Measurements from ENCODE around the gene MKS1.

The MKS1 gene

DNA sequence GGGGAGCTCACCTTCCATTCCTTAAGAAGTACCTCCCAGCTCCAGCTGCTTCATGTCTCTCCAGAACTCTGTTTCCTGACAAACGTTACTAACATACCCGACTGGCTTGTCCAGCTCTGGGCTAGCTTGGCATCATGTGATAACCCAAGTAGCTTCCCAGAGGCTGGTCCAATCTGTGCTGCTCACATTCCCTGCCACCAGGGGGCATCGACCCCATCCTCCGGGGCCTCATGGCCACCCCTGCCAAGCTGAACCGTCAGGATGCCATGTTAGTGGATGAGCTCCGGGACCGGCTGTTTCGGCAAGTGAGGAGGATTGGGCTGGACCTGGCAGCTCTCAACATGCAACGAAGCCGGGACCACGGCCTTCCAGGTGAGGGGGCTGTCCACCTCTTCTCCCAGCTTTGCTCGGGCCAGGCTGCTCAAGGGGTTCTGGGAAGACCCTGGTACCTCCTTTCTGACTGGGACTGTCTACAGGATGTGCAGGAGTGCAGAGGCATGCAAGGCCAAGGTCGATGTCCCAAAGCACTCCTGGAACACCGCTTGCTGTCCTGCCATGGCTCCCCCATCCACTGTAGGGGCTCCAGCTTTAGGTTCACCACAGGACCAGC lies 18.9 kb downstream of the MKS1 start:
- DNase-seq (ENCODE audit: low spot score), result no peak

DNA sequence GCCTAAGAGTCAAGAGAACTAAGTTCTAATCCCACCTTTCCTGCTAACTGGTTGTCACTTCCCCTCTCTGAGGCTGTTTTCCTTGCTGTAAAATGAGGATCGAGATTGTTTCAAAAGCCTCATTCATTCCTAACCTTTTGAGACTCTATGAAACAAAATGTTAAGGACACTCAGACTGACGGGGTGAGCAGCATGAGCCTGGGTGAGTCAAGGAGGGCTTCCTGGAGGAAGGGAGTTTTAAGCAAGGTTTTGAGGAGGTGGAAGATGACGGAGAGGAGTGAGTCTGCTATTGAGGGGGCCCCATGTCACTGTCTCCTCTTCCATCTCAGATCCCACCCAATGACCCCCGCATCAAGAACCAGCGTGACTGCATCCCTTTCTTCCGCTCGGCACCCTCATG lies 22.4 kb downstream of the MKS1 start:
- DNase-seq (ENCODE audit: low spot score), result no peak

DNA sequence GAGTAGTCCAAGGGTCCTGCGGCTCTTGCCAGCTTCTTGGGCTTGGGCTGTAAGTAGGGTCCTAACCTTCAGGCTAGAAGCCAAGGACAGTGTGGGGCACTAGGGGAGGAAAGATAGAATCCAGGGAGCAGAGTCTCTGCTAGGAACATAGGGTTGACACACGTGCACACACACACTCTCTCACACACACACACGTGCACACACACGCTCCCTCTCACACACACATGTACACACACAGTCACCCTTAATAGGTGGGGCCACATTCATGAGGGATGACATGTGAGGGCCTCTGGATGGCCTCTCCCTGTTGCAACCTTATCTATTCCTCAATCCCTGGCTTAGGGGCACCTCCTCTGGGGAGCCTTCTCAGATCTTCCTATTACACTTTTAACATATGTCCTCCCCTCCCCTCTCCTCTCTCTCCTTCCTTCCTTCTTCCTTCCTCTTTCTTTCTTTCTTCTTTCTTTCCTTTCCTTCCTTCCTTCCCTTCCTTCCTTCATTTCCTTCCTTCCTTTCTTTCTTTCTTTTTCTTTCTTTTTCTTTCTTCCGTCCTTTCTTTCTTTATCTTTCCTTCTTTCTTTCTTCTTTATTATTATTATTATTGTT lies 23.4 kb downstream of the MKS1 start:
- DNase-seq (ENCODE audit: low spot score), result no peak

DNA sequence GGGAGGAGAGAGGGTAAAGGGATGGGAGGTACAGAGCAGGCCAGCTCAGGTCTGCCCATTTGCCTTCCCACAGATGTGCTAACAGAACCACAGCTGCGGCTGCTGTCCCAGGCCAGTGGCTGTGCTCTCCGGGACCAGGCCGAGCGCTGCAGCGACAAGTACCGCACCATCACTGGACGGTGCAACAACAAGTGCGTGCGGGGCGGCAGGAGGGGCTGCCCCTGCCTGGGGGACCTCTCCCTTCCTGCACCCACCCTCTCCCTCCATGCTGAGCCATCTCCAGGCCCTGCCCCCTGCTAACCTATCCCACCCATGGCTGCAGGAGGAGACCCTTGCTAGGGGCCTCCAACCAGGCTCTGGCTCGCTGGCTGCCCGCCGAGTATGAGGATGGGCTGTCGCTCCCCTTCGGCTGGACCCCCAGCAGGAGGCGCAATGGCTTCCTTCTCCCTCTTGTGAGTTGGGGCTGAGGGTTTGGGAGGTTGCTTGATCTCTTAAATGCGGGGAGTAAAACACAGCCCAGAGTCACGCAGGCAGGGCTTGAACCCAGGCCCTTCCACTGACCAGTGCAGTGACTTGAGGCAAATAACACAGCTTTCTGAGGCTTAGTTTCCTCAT lies 25.3 kb downstream of the MKS1 start:
- no peak for DNase-seq (ENCODE audit: low spot score)

DNA sequence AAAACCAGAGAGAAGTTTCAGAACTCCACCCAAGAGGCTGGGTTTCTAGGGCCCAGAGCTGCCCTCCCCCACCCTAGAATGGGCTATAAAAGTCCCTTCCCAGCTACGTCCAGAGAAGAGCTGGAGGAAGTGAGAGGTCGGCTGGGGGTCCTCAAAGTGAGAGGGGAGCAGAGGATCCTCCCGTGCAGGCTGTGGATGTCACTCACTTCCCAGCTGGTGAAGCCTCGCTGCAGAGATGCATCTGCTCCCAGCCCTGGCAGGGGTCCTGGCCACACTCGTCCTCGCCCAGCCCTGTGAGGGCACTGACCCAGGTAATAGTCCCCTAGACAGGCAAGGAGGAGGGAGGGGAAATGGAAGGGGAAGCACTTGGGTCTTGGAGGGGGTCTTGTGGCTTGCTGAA lies 26.4 kb downstream of the MKS1 start, which contains the start of gene EPX:
TSS of gene EPX (plus strand) at position 115 of the 400 bp plus-strand sequence. CDS start at position 236, 121 bp downstream.
- DNase-seq (ENCODE audit: low spot score), result no peak

DNA sequence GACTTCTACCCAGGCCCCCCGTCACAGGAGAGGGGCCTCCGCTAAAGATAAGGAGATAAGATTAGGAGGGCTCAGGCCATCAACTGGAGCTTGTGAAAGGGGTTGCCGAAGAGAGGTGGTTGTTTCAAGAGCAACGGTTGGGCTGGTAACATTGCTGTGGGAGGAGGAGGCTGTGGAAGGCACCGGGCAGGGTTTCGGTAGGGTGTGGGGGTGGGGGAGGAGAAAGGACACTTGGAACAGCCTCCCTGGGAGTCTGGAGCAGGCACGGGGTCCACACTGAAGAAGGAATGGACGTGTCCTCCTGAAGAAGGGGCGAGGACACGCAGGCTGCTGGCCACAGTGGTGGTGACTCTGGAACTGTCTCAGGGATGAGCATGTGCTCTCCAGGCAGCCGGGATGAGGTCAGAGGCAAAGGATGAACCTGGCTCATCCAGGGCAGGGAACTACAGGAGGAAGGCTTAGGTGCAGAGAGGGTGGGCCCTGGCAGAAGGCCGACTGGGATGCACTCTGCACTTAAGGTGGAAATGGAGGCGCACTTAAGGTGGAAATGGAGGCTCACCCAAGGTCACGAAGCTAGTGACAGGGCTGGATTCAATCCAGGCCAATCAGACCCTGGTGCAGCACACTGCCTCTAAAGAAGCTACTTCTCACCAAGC lies 27.7 kb downstream of the MKS1 start:
- no peak for DNase-seq (ENCODE audit: low spot score)

DNA sequence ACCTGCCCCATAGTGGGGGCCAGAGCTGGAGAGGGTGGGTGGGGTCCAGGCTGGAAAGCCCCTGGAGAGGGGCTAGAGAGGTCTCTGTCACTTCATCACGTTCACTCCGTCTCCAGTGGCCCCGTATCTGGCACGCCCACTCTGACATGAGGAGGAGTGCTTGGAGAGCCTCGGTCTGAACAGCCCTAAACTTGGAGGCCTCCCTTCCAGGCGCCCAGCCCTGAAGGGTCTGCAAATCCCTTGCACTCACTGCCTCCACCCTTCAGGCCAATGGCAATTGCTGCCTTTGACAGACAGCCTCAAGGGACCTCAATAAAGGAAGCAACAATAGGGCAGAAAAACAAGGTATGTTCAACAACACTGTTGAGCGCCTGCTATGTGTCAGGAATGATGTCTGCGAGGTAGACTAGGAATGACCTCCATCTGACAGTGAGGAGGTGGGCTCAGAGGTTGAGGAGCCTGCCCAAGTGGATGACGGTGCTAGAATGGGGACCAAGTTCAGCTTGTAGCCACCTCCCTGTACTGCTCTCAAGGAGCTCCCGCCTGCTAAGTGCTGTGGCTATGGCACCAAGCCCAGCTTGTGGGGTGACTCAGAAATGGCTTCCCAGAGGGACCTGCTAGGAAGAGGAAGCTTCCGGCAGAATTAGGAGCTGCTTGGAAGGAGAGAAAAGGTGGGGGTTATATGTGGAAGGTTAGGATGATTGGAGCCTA lies 29.5 kb downstream of the MKS1 start:
- peak; percentile 4 for DNase-seq (ENCODE audit: low spot score)

DNA sequence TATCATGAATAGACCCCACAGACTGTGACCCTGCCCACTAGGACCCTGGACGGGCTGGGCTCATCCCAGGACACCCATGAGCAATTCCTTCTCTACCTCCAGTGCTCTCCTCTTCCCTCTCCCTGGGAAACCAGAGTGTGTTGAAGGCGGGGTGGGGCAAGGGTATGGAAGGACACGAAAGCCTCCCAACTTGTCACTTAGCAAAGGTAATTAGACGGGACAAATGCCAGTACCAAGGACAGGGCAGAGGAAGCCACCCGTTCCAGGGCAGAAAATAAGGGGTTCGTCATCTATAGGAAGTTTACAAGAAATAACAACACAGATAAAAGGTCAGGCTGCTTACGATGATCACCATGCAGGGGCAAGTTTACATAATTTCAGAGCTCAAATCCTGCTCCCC lies 31.4 kb downstream of the MKS1 start:
- no peak for DNase-seq (ENCODE audit: low spot score)

DNA sequence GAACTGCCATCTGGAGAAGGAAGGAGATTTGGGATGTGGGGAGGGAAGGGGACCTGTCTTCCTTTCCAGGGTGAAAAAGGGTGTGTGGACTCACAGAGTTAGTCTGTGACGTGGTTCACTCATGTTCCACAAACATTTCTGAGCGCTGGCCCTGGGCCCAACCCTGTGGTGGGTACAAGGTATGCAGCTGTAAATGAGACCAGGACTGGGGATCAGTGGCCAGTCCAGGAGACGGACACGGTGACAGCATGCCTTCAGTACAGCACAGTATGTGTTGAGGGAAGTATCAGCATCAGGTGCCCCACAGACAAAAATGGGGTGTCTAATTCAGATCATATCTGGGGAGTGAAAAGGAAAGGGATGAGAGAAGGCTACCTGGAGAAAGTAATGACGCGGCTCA lies 32.0 kb downstream of the MKS1 start:
- no peak for DNase-seq (ENCODE audit: low spot score)

DNA sequence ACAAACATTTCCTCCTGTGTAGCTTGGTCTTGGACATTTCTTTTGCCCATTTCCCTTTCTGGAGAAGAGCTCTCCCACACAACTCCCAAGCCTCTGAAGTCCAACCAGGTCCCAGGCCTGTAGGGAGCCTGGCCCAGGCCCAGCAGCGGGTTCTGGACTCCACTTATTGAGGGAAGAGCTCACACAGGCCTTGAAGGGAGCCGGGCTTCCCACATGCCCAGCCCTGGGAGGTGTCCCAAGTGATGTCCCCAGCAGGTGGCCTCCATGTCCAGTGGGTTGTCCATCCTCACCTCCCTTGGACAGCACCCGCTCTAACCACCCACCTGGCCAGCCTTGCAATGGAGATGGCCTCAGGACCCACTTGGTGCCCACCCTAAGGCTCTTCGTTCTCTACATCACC lies 32.5 kb downstream of the MKS1 start:
- no peak for DNase-seq (ENCODE audit: low spot score)

DNA sequence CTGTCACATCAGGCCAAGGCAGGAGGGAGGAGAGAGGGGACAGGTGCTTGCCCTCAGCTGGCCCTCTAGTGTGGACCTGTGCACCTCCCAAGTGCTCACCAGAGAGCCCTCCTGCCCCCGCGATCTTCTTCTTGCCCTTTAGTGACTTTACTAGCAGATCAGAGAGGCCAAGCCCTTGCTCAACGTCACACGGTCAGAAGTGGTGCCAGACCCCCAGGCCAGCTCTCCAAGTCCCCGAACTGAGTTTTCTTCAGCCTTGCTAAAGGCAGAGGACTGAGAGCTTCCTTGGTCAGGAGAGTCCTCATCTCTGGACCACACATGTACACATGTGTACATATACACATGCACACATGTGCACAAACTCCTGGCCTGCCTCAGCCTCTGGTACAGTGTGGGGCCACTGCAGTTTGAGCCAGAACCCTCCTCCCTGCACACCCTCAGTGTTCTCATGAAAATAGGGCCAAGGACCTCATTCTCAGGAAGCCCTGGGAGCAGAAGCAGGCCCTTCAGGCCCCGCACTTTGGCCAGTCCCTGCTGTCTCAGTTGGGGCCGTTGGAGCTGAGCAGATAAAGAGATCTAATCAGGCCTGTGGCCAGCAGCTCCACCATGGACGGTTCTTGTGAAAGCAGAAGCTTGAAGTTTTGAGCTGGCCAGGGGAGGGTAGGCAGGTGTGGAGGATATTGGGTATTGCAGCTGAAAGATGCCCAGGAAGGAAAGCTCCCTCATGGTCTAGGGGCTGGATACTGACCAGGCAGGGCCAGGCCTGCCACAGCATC lies 33.9 kb downstream of the MKS1 start:
- no peak for DNase-seq (ENCODE audit: low spot score)

DNA sequence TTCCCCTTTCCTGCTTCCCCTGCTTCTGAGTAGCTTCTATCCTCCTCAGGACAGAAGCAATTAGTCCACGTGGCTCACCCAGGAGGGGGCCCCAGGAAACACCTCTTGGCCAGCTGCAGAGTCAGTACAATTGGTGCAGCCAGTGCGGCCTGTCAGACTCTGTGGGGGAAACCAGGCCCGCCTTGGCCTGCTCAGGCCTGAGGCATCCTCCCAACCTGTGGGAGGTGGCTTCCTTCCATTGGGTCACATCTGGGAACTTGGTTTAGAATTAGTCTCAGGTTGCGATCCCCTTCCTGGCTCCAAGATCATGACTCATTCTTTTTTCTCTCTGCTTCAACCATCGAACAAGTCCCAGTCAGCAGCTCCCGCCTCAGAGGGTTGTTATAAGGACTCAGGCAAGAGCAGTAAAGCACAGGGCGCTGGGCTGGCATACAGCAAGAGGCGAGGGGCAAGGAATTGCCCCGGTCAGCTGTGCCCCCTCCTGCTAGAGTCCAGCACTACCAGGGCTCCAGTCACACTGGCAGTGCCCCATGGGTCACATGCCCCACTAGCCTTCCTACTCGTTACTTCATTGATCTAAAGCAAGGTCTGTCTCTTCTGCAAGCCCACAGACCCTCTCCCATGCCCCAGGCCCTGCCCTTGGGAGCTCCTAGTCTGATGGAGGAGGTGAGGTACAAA lies 34.6 kb downstream of the MKS1 start:
- no peak for DNase-seq (ENCODE audit: low spot score)

DNA sequence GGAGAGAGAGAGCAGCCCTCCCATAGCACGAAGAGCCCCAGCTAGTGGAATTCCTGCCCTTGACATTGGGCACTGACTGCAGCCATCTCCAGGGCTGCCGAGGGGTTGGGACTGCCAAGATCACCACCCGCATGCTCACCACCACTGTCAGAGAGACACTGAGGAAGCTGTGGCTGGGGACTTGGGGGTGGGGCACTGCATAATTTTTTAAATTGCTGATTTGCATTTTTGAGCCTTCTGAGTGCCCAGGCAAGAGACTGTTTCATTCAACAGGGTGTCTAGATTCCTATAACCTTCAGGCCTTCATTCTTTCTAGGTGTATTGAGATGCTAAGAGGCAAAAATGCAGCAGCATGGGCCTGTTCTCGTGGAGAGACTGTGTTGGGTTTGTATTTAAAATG lies 35.5 kb downstream of the MKS1 start:
- DNase-seq (ENCODE audit: low spot score), result no peak

DNA sequence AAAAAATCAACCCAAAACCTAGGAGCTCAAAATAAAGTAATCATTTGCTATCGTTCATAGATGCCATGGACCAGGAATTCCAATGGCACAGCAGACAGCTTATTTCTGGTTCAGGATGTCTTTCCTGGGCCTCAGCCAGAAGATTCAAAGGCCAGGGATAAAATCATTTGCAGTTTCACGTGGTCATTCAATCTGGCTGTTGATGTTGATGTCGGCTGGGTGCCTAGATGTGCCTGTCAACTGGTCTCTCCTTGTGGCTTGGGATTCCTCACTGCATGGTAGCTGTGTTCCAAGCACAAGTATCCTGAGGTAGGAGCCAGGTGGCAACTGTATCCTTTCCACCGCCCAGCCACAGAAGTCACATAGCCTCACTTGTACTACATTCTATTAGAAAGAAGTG lies 37.3 kb downstream of the MKS1 start:
- no peak for DNase-seq (ENCODE audit: low spot score)

DNA sequence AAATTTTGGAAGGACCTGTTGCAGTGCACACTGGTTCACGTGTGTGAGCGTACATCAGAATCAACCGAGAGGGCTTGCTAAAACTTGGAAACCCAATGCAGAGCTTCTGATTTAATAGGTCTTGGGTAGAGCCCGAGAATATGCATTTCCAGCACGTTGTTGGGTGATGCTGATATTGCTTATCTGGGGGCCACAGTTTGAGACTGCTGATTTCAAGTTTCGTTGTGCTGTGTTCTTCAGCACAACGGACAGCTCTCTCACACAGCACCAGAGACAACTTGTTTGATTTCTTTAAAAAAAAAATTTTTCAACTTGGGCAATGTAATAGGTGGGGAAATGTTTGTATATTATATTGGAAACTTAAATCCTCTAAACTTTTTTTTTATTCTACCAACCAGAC lies 42.9 kb downstream of the MKS1 start:
- DNase-seq (ENCODE audit: low spot score), result no peak

DNA sequence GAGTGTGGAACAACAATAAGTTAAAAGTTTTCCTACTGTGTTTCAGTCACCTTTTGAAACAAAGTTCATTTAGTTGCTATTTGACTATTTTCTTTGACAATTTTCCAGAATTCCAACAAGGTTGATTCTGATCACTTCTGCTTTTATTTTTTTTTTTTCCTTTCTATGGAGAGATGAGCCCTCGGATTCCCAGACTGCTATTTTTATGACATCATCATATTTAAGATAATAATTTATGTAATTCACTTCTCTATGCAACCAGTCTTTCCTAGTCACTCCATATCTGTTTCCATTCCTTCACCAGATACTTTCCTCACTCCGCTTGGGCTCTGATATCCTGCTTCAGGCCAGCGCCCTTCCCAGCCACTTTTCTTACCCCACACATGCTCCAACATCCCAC lies 44.2 kb downstream of the MKS1 start:
- no peak for DNase-seq (ENCODE audit: low spot score)

DNA sequence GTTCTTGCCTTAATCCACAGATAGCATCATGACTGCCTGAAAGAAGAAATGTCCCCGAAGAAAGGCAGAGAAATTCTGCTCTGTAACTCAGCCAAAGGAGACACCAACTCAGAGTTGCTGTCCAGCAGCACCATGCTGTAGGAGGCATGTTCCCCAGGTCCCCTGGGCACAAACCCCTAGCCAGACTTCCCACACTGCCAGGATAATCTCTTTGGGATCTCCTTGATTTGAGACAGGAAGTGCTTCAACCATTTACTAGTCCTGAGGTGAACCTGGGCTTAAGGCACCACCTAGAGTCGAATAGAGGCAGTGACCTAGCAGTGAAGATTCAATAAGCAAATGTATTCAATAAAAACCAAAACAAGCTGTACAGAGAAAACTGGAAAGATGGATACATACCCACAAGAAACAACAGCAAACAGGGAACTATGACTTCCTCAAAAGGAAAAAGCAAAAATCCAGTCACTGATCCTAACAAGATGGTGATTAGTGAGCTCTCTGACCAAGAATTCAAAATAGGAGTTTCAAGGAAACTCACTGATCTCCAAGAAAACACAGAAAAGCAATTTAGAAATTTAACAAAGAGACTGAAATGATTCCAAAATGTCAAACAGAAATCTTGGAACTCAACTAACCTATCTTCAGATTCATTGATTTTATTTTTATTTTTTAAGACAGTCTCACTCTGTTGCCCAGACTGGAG lies 46.5 kb downstream of the MKS1 start:
- DNase-seq (ENCODE audit: low spot score), result peak; percentile 24

DNA sequence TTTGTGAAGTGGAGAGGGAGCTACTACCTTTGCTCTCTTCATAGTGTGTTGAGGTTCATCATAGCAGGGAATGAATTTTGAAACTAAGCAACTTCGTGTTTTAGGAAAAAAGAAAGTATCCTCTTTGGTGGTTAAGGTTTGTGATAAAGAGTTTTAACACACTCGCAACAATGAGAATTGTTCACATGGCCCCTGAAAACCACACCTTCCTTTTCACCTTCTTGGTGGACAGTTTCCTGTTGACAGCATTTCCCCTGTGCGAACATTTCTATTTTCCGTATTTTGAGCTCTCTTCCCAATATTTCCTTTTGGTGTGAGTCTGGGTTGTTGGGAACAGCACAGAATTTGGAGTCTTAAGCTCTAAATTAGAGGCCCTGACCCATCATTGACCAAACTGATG lies 48.4 kb downstream of the MKS1 start:
- no peak for DNase-seq (ENCODE audit: low spot score)

DNA sequence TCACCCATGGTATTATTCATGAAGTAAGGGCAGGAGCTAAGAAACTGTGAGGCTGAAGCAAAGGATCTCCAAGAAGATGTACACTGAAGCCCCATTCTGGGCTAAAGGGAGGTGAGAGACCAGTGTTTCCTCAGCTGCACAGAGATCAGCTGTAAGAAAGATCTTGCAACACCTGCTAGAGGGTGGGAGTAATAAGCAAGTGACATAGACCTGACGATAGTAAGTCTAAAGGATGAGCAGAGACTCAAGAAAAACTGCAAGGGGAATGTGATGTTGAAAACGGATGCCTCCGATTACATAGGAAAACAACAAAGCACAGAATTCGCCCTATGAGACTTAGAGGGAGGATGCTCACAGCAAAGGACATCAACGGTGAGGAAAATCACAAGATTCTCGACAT lies 52.4 kb downstream of the MKS1 start, which contains the start of gene OR4D2:
TSS of gene OR4D2 (plus strand) at position 301 of the 400 bp plus-strand sequence. CDS start 2,674 bp downstream, outside the sequence.
- DNase-seq (ENCODE audit: low spot score), result no peak

DNA sequence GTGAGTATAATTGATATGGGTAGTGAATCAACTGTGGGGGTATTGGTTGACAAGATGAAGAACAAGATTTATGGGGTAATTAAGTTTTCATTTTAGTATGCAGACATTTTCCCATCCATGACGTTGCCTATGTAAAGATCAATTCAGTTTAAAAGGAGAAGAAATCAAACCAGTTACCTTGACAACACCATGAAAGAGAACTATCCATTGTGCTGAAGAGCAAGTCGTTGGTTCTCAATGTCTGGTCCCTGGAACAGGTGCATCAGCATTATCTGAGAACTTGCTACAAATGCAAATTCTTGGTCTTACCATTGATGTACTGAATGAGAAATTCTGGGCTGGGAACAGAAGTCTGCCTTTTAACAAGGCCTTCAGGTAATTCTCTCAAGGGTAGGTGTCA lies 53.1 kb downstream of the MKS1 start:
- DNase-seq (ENCODE audit: low spot score), result no peak
